Vagina (tissue), 2 donors: ENCODE results near the gene LRRC43.

Experiments used
- POLR2A ChIP-seq, 2 donors: fragments of 450-650 bp; IDR thresholded peaks; one replicate each; pipeline ENCODE4 v1.6.1; 2017; ENCODE audit warnings: antibody characterized with exemption in 2 of 2, mild to moderate bottlenecking in 2 of 2, moderate library complexity in 2 of 2
- POLR2AphosphoS5 ChIP-seq, 2 donors: sonication (generic); formaldehyde crosslinking; IDR thresholded peaks; one replicate each; pipeline ENCODE4 v1.9.0; 2017; ENCODE audit warnings: antibody characterized with exemption in 2 of 2, mild to moderate bottlenecking in 2 of 2, low read depth in 1 of 2; ENCODE audit not compliant: insufficient read depth in 1 of 2

GRCh38 chr12:122204167-122205052 is 21.5 kb downstream of the LRRC43 start:
- TF ChIP-seq POLR2A (IDR thresholded peaks at IDR 0.05): no peak
- no peak for TF ChIP-seq POLR2AphosphoS5 (IDR thresholded peaks at IDR 0.05; ENCODE audit: insufficient read depth in 1 of 2, low read depth in 1 of 2)
